SIG-M5 (cell line): Measurements from ENCODE around the gene SUPT5H.

Source experiments
- DNase-seq: peaks from one replicate; lab custom pipeline; 2025; lab: John Stamatoyannopoulos, UW

SUPT5H gene

DNA sequence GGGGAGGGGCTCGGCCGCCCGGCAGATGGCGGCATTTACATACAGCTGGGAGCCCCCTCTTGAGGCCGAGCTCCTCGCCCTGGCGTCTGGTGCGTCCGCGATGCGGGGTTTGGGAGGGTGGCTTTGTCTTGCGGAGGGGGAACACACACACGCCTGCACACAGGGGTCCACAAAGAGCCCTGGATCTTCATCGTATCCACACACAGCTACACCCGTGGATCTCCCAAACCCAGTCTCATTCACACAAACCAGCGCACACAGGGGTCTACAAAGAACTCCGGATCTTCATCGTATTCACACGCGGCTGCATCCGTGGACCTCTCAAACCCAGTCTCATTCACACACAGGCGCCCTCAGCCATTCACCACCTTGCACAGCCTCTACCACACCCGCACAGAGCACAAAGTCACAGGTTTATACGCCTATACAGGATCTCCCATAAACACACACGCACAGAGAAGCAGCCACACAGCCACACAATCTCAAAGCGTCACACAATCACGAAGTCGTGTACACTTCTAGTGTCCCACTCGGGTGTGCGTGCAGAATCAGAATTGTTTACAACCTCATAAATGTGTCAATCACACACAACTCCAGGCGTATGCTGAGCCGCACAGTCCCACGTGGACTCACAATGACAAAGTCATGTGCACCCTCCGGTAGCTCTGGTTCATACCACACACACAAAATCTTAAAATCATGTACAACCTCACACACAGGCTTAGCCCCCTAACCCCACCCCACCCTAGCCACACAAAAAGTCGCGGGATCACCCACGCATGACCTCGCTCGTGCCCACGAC lies 52.8 kb downstream of the SUPT5H start:
- DNase-seq: no peak

DNA sequence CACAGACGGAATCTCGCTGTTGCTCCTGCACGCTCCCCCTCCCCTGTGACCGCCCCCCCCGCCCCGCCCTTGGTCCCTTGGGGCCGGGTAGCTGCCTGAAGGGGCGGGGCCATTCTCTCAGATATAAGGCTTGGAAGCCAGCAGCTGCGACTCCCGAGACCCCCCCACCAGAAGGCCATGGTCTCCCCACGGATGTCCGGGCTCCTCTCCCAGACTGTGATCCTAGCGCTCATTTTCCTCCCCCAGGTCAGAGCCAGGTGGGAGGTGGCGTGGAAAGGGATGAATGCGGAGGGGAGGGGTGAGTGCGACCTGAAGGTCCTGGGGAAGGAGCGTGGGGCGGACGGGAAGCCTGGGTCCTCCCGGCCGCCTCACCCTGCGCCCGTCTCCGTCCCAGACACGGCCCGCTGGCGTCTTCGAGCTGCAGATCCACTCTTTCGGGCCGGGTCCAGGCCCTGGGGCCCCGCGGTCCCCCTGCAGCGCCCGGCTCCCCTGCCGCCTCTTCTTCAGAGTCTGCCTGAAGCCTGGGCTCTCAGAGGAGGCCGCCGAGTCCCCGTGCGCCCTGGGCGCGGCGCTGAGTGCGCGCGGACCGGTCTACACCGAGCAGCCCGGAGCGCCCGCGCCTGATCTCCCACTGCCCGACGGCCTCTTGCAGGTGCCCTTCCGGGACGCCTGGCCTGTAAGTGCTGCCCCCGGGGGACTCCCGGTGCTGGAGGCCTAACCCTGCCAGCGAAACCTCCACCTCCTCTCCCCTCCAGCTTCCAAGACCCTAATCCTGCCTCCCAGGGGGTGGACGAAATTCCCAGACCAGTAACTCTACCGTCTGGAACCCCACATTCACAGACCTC lies 53.6 kb downstream of the SUPT5H start, which contains the start of gene DLL3:
DLL3 (plus strand) TSS at position 150 of the 845 bp plus-strand sequence; CDS start at position 178, 28 bp downstream.
- DNase-seq: no peak

DNA sequence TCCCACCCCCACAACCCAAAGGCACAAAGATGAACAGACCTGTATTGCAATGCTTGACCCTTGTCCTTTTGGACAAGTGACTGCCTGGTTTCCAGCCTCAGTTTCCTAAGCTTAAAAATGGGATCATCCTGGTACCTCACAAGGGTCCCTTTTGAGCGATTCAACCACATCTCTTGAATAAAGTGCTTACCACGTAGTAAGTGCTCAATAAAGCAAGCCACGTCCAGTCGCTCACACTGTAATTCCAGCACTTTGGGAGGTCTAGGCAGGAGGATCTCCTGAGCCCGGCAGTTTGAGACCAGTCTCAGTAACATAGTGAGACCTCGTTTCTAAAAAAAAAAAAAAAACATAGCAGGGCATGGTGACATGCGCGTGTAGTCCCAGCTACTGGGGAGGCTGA lies 54.5 kb downstream of the SUPT5H start:
- DNase-seq: no peak

DNA sequence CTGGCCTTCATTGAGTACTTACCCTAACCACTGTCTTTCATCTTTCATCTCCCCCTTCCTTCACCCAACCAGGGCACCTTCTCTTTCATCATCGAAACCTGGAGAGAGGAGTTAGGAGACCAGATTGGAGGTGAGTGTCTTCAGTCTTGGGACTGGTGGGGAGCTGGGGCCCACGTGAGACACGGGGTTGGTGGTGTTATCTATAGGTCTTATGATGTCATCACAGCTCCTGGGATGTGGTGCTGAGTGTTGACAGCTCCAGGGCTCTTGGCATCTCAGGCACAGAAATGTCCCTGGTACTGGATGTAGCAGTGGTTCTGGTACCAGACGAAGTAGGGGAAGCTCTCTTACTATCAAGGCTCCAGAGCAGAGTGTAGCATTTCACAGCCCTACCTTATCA lies 55.2 kb downstream of the SUPT5H start:
- no peak for DNase-seq

DNA sequence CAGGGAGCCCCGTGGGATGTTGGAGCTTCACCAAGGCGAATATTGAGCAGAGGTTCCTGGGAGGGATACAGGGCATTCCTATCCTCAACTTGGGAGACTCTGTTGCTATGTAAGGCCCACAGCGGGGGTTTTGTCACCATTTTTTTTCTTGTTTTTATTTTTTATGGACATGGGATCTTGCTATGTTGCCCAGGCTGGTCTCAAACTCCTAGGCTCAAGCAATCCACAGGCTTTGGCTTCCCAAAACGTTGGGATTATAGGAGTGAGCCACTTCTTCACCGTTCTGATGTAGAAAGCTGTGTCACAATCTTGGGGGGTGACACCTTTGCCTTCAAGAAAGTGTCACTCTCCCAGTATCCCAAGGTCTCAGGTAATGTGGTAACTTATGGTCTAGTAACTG lies 56.0 kb downstream of the SUPT5H start:
- no peak for DNase-seq

DNA sequence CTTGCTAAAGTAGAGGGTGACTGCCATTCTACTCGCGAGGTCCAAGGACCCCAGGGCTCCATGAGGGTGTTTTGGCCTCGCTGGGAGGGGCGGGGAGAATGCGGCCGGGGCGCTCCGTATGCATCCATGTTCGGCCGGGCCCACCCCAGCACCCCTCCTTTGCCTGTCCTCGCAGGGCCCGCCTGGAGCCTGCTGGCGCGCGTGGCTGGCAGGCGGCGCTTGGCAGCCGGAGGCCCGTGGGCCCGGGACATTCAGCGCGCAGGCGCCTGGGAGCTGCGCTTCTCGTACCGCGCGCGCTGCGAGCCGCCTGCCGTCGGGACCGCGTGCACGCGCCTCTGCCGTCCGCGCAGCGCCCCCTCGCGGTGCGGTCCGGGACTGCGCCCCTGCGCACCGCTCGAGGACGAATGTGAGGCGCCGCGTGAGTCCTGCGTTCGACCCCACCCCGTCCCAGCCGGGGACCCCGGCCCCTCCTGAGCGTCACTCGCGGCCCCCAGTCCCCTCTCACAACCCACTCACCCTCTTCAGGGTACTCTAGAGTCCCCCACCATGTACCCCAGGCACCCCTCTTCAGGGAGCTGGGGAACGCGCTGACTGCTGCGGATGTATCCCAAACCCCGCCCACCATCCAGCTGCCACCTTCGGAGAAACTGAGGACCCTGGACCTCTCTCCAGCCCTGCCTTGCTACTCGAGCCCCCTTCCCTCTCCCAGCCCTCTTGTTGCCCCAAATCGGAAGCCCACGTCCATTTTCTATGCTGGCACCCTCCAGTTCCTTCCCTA lies 57.4 kb downstream of the SUPT5H start:
- DNase-seq: no peak

DNA sequence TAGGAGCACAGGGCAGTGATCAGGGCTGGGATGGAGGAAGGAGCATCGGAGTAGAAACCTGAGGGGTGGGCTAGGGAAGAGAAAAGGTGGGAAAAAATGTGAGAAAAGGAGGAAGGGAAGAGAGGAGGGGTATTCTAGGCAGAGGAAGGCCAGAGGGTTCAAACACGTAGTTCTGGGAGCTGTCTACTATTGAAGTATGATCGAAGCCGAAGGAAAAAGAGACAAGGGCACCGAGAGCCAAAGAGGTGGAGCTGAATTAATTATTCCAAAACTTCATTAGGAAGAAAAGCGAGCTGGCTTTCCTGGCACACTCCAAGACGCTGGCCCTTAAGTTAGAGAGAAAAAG lies 61.2 kb downstream of the SUPT5H start:
- no peak for DNase-seq

DNA sequence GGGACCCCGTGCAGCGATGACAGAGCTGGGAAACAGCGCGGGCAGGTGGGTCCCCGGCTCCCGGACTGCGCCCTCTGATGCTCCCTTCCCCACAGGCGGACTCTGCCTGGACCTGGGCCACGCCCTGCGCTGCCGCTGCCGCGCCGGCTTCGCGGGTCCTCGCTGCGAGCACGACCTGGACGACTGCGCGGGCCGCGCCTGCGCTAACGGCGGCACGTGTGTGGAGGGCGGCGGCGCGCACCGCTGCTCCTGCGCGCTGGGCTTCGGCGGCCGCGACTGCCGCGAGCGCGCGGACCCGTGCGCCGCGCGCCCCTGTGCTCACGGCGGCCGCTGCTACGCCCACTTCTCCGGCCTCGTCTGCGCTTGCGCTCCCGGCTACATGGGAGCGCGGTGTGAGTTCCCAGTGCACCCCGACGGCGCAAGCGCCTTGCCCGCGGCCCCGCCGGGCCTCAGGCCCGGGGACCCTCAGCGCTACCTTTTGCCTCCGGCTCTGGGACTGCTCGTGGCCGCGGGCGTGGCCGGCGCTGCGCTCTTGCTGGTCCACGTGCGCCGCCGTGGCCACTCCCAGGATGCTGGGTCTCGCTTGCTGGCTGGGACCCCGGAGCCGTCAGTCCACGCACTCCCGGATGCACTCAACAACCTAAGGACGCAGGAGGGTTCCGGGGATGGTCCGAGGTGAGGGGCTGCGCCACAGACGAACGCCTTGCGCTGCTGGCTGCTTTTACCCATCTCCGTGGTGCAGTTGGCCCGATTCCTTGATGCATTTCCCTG lies 61.7 kb downstream of the SUPT5H start:
- DNase-seq: no peak

DNA sequence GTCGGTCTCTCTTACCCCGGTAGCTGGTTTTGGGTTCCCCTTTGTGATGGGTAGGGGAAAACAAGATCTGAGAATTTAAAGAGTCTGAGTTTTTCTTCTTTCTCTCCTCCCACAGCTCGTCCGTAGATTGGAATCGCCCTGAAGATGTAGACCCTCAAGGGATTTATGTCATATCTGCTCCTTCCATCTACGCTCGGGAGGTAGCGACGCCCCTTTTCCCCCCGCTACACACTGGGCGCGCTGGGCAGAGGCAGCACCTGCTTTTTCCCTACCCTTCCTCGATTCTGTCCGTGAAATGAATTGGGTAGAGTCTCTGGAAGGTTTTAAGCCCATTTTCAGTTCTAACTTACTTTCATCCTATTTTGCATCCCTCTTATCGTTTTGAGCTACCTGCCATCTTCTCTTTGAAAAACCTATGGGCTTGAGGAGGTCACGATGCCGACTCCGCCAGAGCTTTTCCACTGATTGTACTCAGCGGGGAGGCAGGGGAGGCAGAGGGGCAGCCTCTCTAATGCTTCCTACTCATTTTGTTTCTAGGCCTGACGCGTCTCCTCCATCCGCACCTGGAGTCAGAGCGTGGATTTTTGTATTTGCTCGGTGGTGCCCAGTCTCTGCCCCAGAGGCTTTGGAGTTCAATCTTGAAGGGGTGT lies 62.5 kb downstream of the SUPT5H start:
- DNase-seq: no peak

DNA sequence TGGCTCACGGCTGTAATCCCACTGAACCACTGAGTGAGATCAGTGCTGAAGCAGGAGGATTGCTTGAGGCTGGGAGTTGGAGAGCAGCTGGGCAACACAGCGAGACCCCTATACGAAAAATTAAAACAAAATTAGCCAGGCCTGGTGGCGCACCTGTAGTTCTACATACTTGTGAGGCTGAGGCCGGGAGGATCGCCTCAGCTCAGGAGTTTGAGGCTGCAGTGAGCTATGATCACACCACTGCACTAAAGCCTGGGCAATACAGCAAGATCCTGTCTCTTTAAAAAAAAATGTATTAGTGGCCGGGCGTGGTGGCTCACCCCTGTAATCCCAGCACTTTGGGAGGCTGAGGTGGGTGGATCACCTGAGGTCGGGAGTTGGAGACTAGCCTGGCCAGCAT lies 63.2 kb downstream of the SUPT5H start:
- no peak for DNase-seq

DNA sequence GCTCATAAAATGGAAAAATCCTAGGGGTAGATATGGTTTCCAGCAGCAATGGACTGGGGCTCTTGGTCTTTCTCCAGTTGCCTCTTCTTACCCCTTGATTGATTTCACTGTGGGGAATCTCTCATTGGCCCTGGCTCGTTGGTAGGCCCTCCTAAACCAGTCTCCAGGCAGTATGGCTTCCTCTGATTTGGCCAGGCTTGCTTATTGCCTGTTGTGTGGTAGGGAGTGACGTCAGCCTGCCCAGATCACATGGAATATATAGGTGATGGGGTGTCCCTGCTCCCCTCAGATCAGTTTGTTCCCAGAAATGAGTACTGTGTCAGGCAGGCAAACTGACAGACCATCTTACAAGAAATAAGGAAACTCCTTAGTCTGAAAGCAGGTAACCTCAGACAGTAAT lies 63.9 kb downstream of the SUPT5H start:
- DNase-seq: no peak

DNA sequence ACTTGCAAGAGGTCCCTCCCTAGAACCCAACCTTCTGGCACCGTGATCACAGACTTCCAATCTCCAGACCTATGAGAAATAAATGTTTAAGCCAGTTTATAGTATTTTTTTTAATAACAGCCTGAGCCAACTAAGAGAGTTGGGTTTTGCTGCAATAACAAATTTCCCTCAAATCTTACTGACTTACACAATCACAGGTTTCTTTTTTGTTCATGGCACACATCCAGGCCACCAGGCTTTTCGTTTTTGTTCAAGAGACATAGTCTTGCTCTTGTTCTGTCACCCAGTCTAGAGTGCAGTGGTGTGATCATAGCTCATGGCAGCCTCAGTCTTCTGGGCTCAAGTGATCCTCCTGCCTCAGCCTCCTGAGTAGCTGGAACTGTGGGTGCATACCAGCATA lies 67.6 kb downstream of the SUPT5H start:
- DNase-seq: no peak

DNA sequence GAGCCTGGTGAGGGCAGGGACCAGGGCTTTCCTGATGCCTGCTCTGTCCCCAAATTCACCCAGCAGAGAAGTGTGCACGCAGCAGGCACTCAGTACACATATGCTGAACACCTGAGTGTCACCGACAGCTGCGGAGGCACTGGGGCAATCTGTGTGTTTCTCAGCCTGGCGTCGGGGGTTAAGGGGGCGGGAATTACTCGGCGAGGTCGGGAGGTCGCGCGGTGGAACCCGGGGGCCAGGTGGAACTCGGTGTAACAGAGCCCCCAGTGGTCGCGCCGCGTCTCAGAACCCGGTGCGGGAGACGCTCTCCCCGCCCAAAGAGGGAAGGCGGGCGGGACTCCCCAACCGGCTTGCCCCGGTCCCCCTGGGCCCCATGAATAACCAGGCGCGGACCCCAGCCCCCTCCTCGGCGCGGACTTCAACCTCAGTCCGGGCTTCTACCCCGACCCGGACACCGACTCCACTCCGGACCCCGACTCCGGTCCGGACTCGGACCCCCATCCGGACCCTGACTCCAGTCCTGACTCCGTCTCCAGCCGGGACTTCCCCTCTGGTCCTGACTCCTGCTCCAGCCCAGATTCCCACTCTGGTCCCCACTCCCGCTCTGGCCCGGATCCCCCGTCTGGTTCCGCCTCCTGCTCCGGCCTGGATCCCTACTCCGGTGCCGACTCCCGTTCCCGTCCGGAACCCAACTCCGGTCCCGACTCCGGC lies 69.6 kb downstream of the SUPT5H start, which contains the start of gene SELENOV:
SELENOV (plus strand) TSS at position 300 of the 711 bp plus-strand sequence; CDS start at position 374, 74 bp downstream.
- DNase-seq: no peak

DNA sequence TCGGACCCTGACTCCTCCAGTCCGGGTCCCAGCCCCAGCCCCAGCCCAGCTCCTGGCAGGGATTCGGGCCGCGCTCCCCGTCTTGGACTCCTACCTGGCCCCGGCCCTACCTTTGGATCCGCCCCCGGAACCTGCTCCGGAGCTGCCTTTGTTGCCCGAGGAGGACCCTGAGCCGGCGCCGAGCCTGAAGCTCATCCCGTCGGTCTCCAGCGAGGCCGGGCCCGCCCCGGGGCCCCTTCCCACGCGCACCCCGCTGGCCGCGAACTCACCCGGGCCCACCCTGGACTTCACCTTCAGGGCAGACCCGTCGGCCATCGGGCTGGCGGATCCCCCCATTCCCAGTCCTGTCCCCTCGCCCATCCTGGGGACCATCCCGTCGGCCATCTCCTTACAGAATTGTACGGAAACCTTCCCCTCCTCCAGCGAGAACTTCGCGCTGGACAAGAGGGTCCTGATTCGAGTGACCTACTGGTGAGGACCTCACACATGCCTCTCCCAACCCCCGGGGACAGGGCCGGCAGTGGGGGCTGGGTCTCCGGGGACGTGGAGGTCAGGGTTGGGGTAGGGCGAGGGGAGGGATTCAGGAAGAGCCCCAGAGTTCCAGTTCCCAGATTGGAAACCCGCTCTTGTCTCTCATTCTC lies 70.3 kb downstream of the SUPT5H start:
- no peak for DNase-seq

DNA sequence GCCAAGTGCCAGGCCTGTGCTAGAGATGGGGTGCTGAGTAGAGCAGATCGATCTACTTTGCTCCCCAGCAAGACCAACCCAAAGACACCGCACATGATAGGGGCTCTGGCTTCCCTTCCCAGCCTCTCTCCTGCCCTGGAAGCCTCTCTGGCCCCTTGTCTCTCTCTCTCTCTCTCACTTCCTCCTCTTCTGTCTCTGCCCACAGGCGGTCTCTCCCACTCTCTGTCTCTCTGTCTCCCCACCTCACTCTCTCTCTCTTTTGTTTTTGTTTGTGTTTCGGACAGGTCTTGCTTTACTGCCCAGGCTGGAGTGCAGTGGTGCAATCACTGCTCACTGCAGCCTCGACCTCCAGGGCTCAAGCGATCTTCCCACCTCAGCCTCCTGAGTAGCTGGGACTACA lies 70.9 kb downstream of the SUPT5H start:
- DNase-seq: no peak

DNA sequence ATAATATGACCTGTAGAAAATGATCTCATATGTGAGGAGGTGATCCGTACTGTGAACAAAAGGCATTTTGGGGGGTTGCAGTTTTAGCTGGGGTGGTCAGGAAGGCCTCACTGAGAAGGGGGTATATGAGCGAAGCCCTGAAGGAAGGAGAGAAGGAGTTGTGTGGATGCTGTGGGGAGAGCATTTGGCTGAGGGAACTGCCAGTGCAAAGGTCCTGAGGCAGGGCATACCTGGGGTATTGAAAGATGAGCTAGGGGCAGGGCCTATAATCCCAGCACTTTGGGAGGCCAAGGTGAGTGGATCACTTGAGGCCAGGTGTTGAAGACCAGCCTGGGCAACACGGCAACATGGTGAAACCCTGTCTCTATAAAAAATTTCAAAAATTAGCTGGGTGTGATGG lies 72.0 kb downstream of the SUPT5H start:
- no peak for DNase-seq

DNA sequence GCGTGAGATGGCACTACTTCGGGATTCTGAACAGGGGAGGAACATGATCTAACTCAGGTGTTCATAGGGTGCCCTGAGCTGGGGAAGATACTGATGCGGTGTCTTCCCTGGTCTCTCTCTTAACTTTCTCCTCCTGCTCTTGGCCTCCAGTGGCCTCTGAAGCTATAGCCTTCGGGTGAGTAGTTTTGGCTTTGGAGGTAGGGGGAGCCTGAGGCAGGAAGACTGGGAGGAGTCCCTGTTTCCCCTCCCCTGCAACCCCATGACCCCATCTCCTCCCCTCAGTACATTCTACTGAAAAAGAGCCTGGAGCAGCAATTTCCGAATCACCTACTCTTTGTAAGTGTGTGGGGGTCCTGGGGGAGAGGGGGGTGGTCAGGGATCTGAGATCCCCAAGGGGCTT lies 73.1 kb downstream of the SUPT5H start:
- no peak for DNase-seq

DNA sequence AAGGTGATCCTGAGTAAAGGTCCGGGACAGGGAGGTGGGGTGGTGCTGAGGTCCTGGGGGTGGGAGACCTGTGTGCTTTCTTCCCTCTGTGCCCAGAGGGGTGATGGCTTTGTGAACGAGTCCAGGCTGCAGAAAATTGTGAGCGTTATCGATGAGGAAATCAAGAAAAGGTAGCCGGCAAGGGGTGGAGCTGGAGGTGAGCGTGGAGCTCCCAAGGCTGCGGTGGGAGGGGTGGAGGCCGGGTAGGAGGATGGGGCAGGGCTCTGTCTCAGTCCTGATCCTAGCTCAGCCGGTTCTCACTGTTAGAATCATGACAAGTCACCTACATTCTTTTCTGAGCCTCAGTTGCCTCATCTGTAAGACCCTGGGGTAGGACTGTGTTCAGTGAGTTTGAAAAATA lies 73.6 kb downstream of the SUPT5H start:
- DNase-seq: no peak

DNA sequence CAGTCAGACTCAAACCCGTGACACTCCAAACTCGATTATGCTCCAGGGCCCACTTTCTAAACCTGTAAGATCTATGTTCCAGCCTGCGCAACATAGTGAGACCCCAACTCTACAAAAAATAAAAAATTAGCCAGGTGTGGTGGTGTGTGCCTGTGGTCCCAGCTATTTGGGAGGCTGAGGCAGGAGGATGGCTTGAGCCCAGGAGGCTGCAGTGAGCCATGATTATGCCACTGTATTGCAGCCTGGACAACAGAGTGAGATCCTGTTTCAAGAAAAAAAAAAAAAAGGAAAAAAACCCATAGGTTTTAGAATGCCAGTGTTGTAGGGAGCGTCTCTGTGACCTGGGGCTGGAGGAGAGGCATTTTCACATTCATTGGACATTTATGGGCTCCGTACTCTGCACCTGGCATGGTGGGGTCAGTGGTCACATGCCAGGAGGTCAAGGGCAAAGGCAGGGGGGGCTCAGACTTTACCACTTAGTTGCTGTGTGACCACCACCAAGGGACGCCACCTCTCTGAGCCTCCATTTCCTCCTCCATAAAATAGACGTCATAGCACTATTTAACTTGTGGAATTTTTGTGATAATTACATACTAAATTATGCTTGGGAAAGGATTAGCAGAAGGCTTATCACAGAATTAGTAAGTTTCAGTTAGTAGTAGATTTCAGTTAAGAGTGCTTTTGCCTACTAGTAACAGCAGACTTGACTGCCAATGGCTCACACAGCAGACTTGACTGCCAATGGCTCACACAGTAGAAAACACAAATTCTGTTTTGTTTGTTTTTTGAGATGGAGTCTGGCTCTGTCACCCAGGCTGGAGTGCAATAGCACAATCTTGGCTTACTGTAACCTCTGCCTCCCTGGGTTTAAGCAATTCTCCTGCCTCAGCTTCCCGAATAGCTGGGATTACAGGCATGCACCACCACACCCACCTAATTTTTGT lies 75.4 kb downstream of the SUPT5H start:
- no peak for DNase-seq
